Measurements from ENCODE around the gene BCAS4.

DNA sequence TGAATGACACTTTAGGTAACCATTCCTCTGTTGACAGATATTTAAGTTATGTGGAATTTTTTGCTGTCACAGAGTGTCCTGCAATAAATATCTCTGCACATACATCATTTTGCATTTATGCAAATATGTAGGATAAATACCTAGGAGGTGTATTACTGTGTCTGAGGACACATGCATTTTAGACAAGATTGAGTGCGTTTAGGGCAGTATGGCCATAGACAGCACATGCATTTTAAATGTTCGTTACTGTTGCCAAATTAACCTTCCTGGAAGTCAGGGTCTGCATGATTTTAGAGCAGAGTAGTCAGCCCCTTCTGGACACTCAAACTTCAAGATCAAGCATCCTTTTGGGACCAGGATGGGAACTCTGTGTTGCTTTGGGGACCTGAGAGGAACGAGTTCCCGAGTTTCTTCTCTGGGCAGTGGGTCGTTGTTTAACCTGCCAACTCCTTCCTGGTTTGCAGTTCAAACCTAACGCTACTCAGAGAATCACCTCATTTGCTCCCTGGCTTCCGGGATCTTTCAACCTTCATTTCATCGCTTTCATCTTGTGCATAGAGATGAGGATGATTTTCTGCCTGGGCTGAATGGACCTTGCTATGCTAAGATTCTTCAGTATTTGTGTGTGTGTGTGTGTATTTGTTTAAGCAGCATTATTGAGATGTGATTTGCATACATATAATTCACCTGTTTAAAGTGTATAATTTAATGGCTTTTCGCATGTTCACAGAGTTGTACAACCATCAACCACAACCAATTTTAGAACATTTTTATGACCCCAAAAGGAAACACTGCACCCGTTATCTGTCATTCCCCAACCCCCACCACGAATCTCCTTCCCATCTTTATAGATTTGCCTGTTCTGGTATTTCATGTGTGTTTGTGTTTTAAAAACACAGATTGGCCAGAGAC, 9.8 kb downstream of the BCAS4 start:
- TF ChIP-seq CTCF (IDR thresholded peaks at IDR 0.05) = no peak
- TF ChIP-seq POLR2AphosphoS5 (IDR thresholded peaks at IDR 0.05) = no peak
- TF ChIP-seq POLR2A (IDR thresholded peaks at IDR 0.05) = no peak

All from breast epithelium (tissue), 3 donors.